ENCODE data around the gene TWNK.

Gene TWNK

DNA sequence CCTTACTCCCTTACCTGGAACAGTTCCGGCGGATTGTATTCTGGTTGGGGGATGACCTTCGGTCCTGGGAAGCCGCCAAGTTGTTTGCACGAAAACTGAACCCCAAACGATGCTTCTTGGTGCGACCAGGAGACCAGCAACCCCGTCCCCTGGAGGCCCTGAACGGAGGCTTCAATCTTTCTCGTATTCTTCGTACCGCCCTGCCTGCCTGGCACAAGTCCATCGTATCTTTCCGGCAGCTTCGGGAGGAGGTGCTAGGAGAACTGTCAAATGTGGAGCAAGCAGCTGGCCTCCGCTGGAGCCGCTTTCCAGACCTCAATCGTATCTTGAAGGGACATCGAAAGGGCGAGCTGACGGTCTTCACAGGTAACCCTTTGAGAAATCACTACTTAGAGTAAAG lies 1.7 kb downstream of the TWNK start:
- H3K9me2 ChIP-seq (ENCODE audit: low read depth, low read length): no peaks in the 10 kb centered on the region
- H3K27ac ChIP-seq (ENCODE audit: low read depth, low read length, poor library complexity, severe bottlenecking): no peak overlapping the region
- peaks cover 15% of the 10 kb centered on the region for H3K79me2 ChIP-seq (ENCODE audit: insufficient read depth, low read length)

GRCh38 chr10:100993986-100994708 lies 6.8 kb downstream of the TWNK start:
- H3K9me3 ChIP-seq (ENCODE audit: low read length): no peaks in the 10 kb centered on the region
- H3K9me2 ChIP-seq (ENCODE audit: low read depth, low read length): no peaks in the 10 kb centered on the region
- H3K4me1 ChIP-seq (ENCODE audit: insufficient read depth, low read length, severe bottlenecking): peaks cover 18% of the 10 kb centered on the region
- no peak overlapping the region for H2AFZ ChIP-seq (ENCODE audit: low read length)
- no peaks in the 10 kb centered on the region for H4K20me1 ChIP-seq (ENCODE audit: insufficient read depth, low read length)
- no peak overlapping the region for H3K9ac ChIP-seq (ENCODE audit: low read length)
- no peak overlapping the region for H3K4me3 ChIP-seq (ENCODE audit: low read depth, low read length, poor library complexity, severe bottlenecking)
- H3K79me2 ChIP-seq (ENCODE audit: insufficient read depth, low read length): no peaks in the 10 kb centered on the region
- no peaks in the 10 kb centered on the region; the same call in 1 of the 2 replicates for H3F3A ChIP-seq (ENCODE audit: insufficient read depth, low read length)
- H3K36me3 ChIP-seq (ENCODE audit: insufficient read depth, low read length): peaks cover 41% of the 10 kb centered on the region
- H3K27ac ChIP-seq (ENCODE audit: low read depth, low read length, poor library complexity, severe bottlenecking): no peak overlapping the region
- no peak overlapping the region for H3K4me2 ChIP-seq (ENCODE audit: low read length)
- no peaks in the 10 kb centered on the region for H3K27me3 ChIP-seq (ENCODE audit: insufficient read depth, low read length)
- TF ChIP-seq EZH2 (IDR thresholded peaks at IDR 0.05; ENCODE audit: borderline replicate concordance, low read length) (no peak), CTCF (IDR thresholded peaks at IDR 0.05; ENCODE audit: low read length) (peak; percentile 22; the same call in 1 of the 2 replicates)

More for the DNA sequence above, 1.7 kb downstream of the TWNK start:
- H4K20me1 ChIP-seq (ENCODE audit: insufficient read depth, low read length): no peaks in the 10 kb centered on the region
- no peak overlapping the region for H2AFZ ChIP-seq (ENCODE audit: low read length)
- H3K4me3 ChIP-seq (ENCODE audit: low read depth, low read length, poor library complexity, severe bottlenecking): no peak overlapping the region
- no peak overlapping the region for H3K9ac ChIP-seq (ENCODE audit: low read length)
- TF ChIP-seq EZH2 (IDR thresholded peaks at IDR 0.05; ENCODE audit: borderline replicate concordance, low read length): no peak
- TF ChIP-seq CTCF (IDR thresholded peaks at IDR 0.05; ENCODE audit: low read length): no peak
- H3K36me3 ChIP-seq (ENCODE audit: insufficient read depth, low read length): peaks cover 41% of the 10 kb centered on the region
- H3K27me3 ChIP-seq (ENCODE audit: insufficient read depth, low read length): no peaks in the 10 kb centered on the region
- peaks cover 16% of the 10 kb centered on the region for H3K4me1 ChIP-seq (ENCODE audit: insufficient read depth, low read length, severe bottlenecking)
- no peak overlapping the region for H3K4me2 ChIP-seq (ENCODE audit: low read length)
- no peaks in the 10 kb centered on the region for H3F3A ChIP-seq (ENCODE audit: insufficient read depth, low read length)
- H3K9me3 ChIP-seq (ENCODE audit: low read length): no peaks in the 10 kb centered on the region

- TF ChIP-seq CTCF (IDR thresholded peaks at IDR 0.05; ENCODE audit: low read length) (no peak), EZH2 (IDR thresholded peaks at IDR 0.05; ENCODE audit: borderline replicate concordance, low read length) (no peak)
- no peak overlapping the region for H2AFZ ChIP-seq (ENCODE audit: low read length)
- peaks cover 31% of the 10 kb centered on the region for H3K36me3 ChIP-seq (ENCODE audit: insufficient read depth, low read length)
- H3K27ac ChIP-seq (ENCODE audit: low read depth, low read length, poor library complexity, severe bottlenecking): peak overlapping the region; percentile 97
- no peaks in the 10 kb centered on the region for H4K20me1 ChIP-seq (ENCODE audit: insufficient read depth, low read length)
- no peak overlapping the region for H3K4me2 ChIP-seq (ENCODE audit: low read length)
- no peak overlapping the region for H3K4me3 ChIP-seq (ENCODE audit: low read depth, low read length, poor library complexity, severe bottlenecking)
- H3K27me3 ChIP-seq (ENCODE audit: insufficient read depth, low read length): no peaks in the 10 kb centered on the region
- H3K9me3 ChIP-seq (ENCODE audit: low read length): no peaks in the 10 kb centered on the region
- no peaks in the 10 kb centered on the region for H3K79me2 ChIP-seq (ENCODE audit: insufficient read depth, low read length)
- peaks cover 18% of the 10 kb centered on the region for H3K4me1 ChIP-seq (ENCODE audit: insufficient read depth, low read length, severe bottlenecking)
- H3K9ac ChIP-seq (ENCODE audit: low read length): no peak overlapping the region
- no peaks in the 10 kb centered on the region for H3K9me2 ChIP-seq (ENCODE audit: low read depth, low read length)
- no peaks in the 10 kb centered on the region; the same call in 1 of the 2 replicates for H3F3A ChIP-seq (ENCODE audit: insufficient read depth, low read length)
Measured at GRCh38 chr10:100995181-100995580, 7.8 kb downstream of the TWNK start.

Measured in OCI-LY1 (cell line).